GM23338 (cell line): ENCODE data around the gene RAX2. TPM values are rescaled to one million over a fixed set of nuclear protein-coding genes. Genes with fewer than 3 reads are reported as not detected.

Source experiments
- ATAC-seq: fragments of 200-7000 bp; cut with Tn5 transposase; 3 replicates; pipeline ENCODE4 v1.9.1; 2020
- DNase-seq: peaks from one replicate; pipeline ENCODE4 v3.0.0-alpha.2; 2015; ENCODE audit warnings: low spot score
- H2AFZ ChIP-seq: fragments of 200-600 bp; sonication (generic); 2 replicates; pipeline ENCODE4 v1.8.0; 2016; ENCODE audit warnings: antibody characterized with exemption, mild to moderate bottlenecking, moderate library complexity
- H3F3A ChIP-seq: fragments of 200-600 bp; sonication (generic); replicated peaks from 2 replicates; pipeline ENCODE4 v1.8.0; 2017; ENCODE audit warnings: antibody characterized with exemption, mixed run types, low read depth
- H3K27ac ChIP-seq: fragments of 200-600 bp; sonication (generic); 2 replicates; pipeline ENCODE4 v1.6.1; 2016; ENCODE audit warnings: low read depth
- H3K27me3 ChIP-seq: fragments of 200-600 bp; sonication (generic); 2 replicates; pipeline ENCODE4 v1.8.0; 2016; ENCODE audit warnings: mild to moderate bottlenecking, mixed run types, moderate library complexity; ENCODE audit not compliant: insufficient read depth
- H3K36me3 ChIP-seq: fragments of 200-600 bp; sonication (generic); 2 replicates; pipeline ENCODE4 v1.8.0; 2016; ENCODE audit warnings: mild to moderate bottlenecking; ENCODE audit not compliant: insufficient read depth
- H3K4me1 ChIP-seq: fragments of 200-600 bp; sonication (generic); 2 replicates; pipeline ENCODE4 v1.8.0; 2016; ENCODE audit warnings: mild to moderate bottlenecking, moderate library complexity; ENCODE audit not compliant: insufficient read depth
- H3K4me2 ChIP-seq: fragments of 200-600 bp; sonication (generic); 2 replicates; pipeline ENCODE4 v1.7.1; 2017; ENCODE audit warnings: mixed run types
- H3K4me3 ChIP-seq: fragments of 200-600 bp; sonication (generic); 2 replicates; pipeline ENCODE4 v1.6.1; 2016; ENCODE audit warnings: mixed run types
- H3K79me2 ChIP-seq: fragments of 200-600 bp; sonication (generic); replicated peaks from 2 replicates; pipeline ENCODE4 v1.8.0; 2017; ENCODE audit warnings: mild to moderate bottlenecking; ENCODE audit not compliant: insufficient read depth
- H3K9me2 ChIP-seq: fragments of 200-600 bp; sonication (generic); 2 replicates; pipeline ENCODE4 v1.8.0; 2017; ENCODE audit not compliant: insufficient read depth
- H4K20me1 ChIP-seq: fragments of 200-600 bp; sonication (generic); replicated peaks from 2 replicates; pipeline ENCODE4 v1.8.0; 2017; ENCODE audit warnings: mild to moderate bottlenecking; ENCODE audit not compliant: insufficient read depth
- H3K27ac Mint-ChIP-seq: 2 replicates; pipeline ENCODE4 v1.8.0; 2020; ENCODE audit warnings: inconsistent platforms, mild to moderate bottlenecking, moderate library complexity, mixed read lengths
- H3K27me3 Mint-ChIP-seq: 3 replicates; pipeline ENCODE4 v1.8.0; 2022; ENCODE audit warnings: low read depth, mild to moderate bottlenecking, moderate library complexity, mixed read lengths, inconsistent platforms; ENCODE audit not compliant: insufficient read depth, poor library complexity
- H3K36me3 Mint-ChIP-seq: 3 replicates; pipeline ENCODE4 v1.8.0; 2021; ENCODE audit warnings: low read depth, mild to moderate bottlenecking, inconsistent platforms, moderate library complexity, mixed read lengths
- H3K4me1 Mint-ChIP-seq: 3 replicates; pipeline ENCODE4 v1.8.0; 2020; ENCODE audit warnings: mild to moderate bottlenecking, inconsistent platforms, mixed read lengths
- H3K4me3 Mint-ChIP-seq: 3 replicates; pipeline ENCODE4 v1.8.0; 2021; ENCODE audit warnings: moderate library complexity, mild to moderate bottlenecking, inconsistent platforms, mixed read lengths
- H3K9me3 Mint-ChIP-seq: 3 replicates; pipeline ENCODE4 v1.8.0; 2020; ENCODE audit warnings: moderate library complexity, mild to moderate bottlenecking, inconsistent platforms, mixed read lengths
- JUNB ChIP-seq: IDR thresholded peaks from one replicate; pipeline ENCODE4 v1.6.1; 2016; ENCODE audit warnings: antibody characterized with exemption; ENCODE audit not compliant: unreplicated experiment
- POLR2AphosphoS5 ChIP-seq: IDR thresholded peaks from 2 replicates; pipeline ENCODE4 v1.6.1; 2016; ENCODE audit warnings: antibody characterized with exemption, low read depth
- ZNF114 ChIP-seq: fragments of 250-450 bp; sonication (Bioruptor Pico); IDR thresholded peaks from 2 replicates; pipeline ENCODE4 v1.5.0; 2020; ENCODE audit warnings: mild to moderate bottlenecking, moderate library complexity
- ZNF462 ChIP-seq: fragments of 250-450 bp; sonication (Bioruptor Pico); IDR thresholded peaks from 2 replicates; pipeline ENCODE4 v1.5.0; 2020; ENCODE audit warnings: mild to moderate bottlenecking, moderate library complexity
- polyA plus RNA-seq: library from polyadenylated mRNA; unstranded; fragments of >200 nt; fragmentation: Nextera tagmentation; extraction: Ambion mirVana; gene quantifications from 2 replicates; pipeline ENCODE4 v1.2.1, GENCODE V29; 2016
- total RNA-seq: library from RNA; depleted of rRNA; stranded (reverse); fragments of >200 nt; shearing (Covaris generic); gene quantifications from 2 replicates; pipeline ENCODE4 v1.2.3, GENCODE V29; 2014
- TF ChIP-seq, protein P1 (sequence below), 2 experiments: fragments of 200-600 bp in 1 of 2; sonication (generic) in 1 of 2; conservative IDR thresholded peaks; 2 replicates each; pipeline versions ENCODE4 v1.5.1 to v1.6.1; 2016 to 2017; ENCODE audit warnings: antibody characterized with exemption in 2 of 2, low read depth in 2 of 2, mild to moderate bottlenecking in 2 of 2, moderate library complexity in 1 of 2
- TF ChIP-seq, protein P2 (sequence below): IDR thresholded peaks from 2 replicates; pipeline ENCODE4 v1.6.1; 2016; ENCODE audit warnings: antibody characterized with exemption

RAX2 gene
- total and polyA plus RNA-seq, 2 experiments from 2014 or later, result 0.13 TPM; not detected in 1

DNA sequence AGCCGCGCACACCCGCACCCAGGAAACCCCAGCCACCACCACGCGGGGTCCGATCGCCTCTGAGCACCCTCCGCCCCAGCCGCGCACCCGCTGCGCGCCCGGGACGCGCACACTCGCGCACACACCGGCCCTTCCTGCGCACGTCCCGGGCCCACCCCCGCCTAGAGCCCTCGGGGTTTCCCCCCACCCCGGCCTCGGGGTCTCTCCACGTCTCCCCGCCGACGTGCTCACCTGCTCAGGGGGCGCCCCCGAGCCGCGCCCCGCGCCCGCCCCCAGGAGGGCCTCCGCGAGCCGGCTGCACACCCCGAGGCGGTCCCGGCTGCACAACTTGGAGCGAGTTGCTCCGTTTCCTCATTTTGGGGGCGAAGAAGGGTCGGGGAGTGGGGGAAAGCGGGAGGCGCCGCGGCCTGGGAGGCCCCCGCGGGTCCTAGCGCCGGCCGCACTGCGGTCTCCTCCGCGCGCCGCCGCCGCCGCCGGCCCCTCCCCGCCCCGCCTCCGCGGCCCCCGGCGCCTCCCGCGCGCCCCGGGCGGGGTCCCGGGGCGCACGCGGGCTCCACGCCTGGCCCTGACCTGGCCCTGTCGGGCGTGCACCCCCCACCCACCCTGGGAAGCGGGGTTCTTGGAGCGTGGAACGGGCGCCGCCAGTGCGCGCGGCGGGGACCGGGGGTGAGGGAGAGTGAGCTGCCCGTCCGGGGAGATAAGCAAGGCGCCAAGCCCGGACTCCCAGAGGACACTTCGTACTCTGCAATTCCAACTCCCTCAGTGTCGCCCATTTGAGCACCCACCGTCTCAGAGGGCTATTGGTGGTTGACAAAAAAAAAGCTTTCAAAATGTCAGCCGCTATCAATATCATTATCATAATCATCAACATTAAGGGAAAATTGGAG, 14.2 kb upstream of the RAX2 start, which contains the start of gene MATK:
Gene MATK (minus strand): TSS at position 444 of the 887 bp plus-strand sequence. CDS start 1,246 bp downstream, outside the sequence.
- Histone ChIP-seq H3K27ac (no peak within 1 kb of the TSS), H3K36me3 (peaks cover 4% of the 10 kb centered on the region; the same call in 1 of the 2 replicates), H3K79me2 (no peaks in the 10 kb centered on the region), H3K4me2 (peak within 1 kb of the TSS; percentile 87), H3F3A (no peaks in the 10 kb centered on the region), H3K4me3 (peak within 1 kb of the TSS; percentile 78), H3K27me3 (peaks cover 10% of the 10 kb centered on the region), H4K20me1 (no peaks in the 10 kb centered on the region), H2AFZ (peak within 1 kb of the TSS; percentile 92), H3K9me2 (no peaks in the 10 kb centered on the region), H3K4me1 (no peaks in the 10 kb centered on the region; the same call in 1 of the 2 replicates)
- ATAC-seq, result peak; percentile 53
- peak within 1 kb of the TSS; percentile 78 for H3K4me3 Mint-ChIP-seq
- peaks cover 21% of the 10 kb centered on the region for H3K27me3 Mint-ChIP-seq
- peaks cover 18% of the 10 kb centered on the region for H3K9me3 Mint-ChIP-seq
- no peak for TF ChIP-seq ZNF462 (CRISPR knock-in tag)
- 0 out of 2 replicates have a peak, but pooled peaks have one; percentile 24 for TF ChIP-seq POLR2AphosphoS5
- no peak for TF ChIP-seq ZNF114 (CRISPR knock-in tag)
- TF ChIP-seq, protein P1, sequence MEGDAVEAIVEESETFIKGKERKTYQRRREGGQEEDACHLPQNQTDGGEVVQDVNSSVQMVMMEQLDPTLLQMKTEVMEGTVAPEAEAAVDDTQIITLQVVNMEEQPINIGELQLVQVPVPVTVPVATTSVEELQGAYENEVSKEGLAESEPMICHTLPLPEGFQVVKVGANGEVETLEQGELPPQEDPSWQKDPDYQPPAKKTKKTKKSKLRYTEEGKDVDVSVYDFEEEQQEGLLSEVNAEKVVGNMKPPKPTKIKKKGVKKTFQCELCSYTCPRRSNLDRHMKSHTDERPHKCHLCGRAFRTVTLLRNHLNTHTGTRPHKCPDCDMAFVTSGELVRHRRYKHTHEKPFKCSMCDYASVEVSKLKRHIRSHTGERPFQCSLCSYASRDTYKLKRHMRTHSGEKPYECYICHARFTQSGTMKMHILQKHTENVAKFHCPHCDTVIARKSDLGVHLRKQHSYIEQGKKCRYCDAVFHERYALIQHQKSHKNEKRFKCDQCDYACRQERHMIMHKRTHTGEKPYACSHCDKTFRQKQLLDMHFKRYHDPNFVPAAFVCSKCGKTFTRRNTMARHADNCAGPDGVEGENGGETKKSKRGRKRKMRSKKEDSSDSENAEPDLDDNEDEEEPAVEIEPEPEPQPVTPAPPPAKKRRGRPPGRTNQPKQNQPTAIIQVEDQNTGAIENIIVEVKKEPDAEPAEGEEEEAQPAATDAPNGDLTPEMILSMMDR (conservative IDR thresholded peaks at IDR 0.05; ENCODE audit: low read depth in 2 of 2), result no peak
- TF ChIP-seq, protein P2, sequence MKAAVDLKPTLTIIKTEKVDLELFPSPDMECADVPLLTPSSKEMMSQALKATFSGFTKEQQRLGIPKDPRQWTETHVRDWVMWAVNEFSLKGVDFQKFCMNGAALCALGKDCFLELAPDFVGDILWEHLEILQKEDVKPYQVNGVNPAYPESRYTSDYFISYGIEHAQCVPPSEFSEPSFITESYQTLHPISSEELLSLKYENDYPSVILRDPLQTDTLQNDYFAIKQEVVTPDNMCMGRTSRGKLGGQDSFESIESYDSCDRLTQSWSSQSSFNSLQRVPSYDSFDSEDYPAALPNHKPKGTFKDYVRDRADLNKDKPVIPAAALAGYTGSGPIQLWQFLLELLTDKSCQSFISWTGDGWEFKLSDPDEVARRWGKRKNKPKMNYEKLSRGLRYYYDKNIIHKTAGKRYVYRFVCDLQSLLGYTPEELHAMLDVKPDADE, result no peak
- TF ChIP-seq JUNB, result no peak
- peaks cover 8% of the 10 kb centered on the region for H3K4me1 Mint-ChIP-seq
- H3K36me3 Mint-ChIP-seq, result peaks cover 28% of the 10 kb centered on the region
- DNase-seq, result peak; percentile 74
- no peak within 1 kb of the TSS for H3K27ac Mint-ChIP-seq
